Stomach (tissue), 4 donors: ENCODE measurements around the gene ANAPC4.

Source experiments
- EP300 ChIP-seq: sonication (generic); formaldehyde crosslinking; IDR thresholded peaks from one replicate; pipeline ENCODE4 v1.6.1; 2017; ENCODE audit warnings: antibody characterized with exemption
- POLR2A ChIP-seq, 4 donors: fragments of 450-650 bp; IDR thresholded peaks; one replicate each; pipeline ENCODE4 v1.6.1; 2016; ENCODE audit warnings: antibody characterized with exemption in 4 of 4, control low read depth in 2 of 4, mild to moderate bottlenecking in 1 of 4, moderate library complexity in 1 of 4
- POLR2AphosphoS5 ChIP-seq, 3 donors: sonication (generic); formaldehyde crosslinking; IDR thresholded peaks; one replicate each; pipeline ENCODE4 v1.6.1; 2016; ENCODE audit warnings: antibody characterized with exemption in 3 of 3
- TF ChIP-seq, protein P1 (sequence below), 7 experiments: fragments of 450-650 bp in 4 of 7; fragments of 200-600 bp in 3 of 7; sonication (generic) in 3 of 7; IDR thresholded peaks; one replicate each; pipeline ENCODE4 v1.5.1; 2016 to 2019; ENCODE audit warnings: antibody characterized with exemption in 7 of 7, control low read depth in 2 of 7, mild to moderate bottlenecking in 1 of 7

DNA sequence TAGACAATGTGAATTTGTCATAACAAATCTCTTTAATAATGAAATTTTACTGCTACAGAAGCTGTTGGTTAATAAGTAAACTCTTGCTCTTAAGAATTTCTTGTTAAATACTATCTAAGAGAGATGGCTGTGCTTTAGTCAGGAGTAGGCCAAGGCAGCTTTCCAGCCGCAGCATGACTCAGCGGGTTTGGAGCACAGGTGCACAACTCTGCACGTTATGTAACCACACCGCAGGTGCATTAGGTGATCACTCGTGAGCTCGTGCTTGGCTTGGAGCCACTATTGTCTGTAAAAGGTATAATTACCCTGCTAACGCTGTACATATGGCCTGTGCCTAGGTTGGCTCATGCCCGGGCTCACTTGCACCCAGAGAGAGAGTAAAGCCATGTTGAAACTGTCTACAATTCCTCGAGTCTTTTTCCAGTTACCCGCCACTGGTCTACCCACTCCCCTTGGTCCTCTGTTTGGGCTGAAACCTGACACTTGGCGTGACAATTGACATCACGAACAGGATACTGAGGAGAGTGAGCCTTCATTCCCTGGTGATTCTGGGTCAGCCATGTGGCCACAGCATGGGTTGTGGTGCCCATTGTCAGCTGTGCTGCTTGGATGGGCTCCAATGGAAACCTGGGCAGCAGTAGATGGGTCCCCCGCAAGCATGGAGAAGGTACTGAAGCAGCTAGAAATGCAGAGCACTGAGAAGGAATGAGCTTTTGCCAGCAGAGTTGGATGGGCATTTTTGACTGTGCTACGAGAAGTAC lies 18.4 kb upstream of the ANAPC4 start:
- TF ChIP-seq, protein P1, sequence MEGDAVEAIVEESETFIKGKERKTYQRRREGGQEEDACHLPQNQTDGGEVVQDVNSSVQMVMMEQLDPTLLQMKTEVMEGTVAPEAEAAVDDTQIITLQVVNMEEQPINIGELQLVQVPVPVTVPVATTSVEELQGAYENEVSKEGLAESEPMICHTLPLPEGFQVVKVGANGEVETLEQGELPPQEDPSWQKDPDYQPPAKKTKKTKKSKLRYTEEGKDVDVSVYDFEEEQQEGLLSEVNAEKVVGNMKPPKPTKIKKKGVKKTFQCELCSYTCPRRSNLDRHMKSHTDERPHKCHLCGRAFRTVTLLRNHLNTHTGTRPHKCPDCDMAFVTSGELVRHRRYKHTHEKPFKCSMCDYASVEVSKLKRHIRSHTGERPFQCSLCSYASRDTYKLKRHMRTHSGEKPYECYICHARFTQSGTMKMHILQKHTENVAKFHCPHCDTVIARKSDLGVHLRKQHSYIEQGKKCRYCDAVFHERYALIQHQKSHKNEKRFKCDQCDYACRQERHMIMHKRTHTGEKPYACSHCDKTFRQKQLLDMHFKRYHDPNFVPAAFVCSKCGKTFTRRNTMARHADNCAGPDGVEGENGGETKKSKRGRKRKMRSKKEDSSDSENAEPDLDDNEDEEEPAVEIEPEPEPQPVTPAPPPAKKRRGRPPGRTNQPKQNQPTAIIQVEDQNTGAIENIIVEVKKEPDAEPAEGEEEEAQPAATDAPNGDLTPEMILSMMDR (IDR thresholded peaks at IDR 0.05) = no peak
- TF ChIP-seq EP300 (no peak), POLR2AphosphoS5 (IDR thresholded peaks at IDR 0.05) (peak in 1 of 3 donors; percentile 29), POLR2A (IDR thresholded peaks at IDR 0.05) (no peak)
